Psoas muscle (tissue), 8 donors: Measurements from ENCODE around the gene MOB3A. TPM values are rescaled to one million over a fixed set of nuclear protein-coding genes. Genes with fewer than 3 reads are reported as not detected.

Source experiments
- ATAC-seq, 4 donors: fragments of 200-7000 bp; cut with Tn5 transposase; one replicate each; pipeline ENCODE4 v1.9.1; 2020; ENCODE audit warnings: moderate library complexity in 3 of 4, mild to moderate bottlenecking in 2 of 4
- DNase-seq, 2 donors: peaks; one replicate each; pipeline ENCODE4 v3.0.0-alpha.2; 2020
- H3K27ac ChIP-seq: fragments of 200-600 bp; one replicate; pipeline ENCODE4 v1.8.0; 2022
- H3K27me3 ChIP-seq, 3 donors: fragments of 200-600 bp in 1 of 3; one replicate each; pipeline versions ENCODE4 v1.6.1 to v1.8.0; 2013 to 2022; ENCODE audit warnings: low read length in 2 of 3, mild to moderate bottlenecking in 2 of 3, moderate library complexity in 1 of 3; ENCODE audit not compliant: insufficient read depth in 3 of 3
- H3K36me3 ChIP-seq, 2 donors: fragments of 200-600 bp in 1 of 2; one replicate each; pipeline versions ENCODE4 v1.6.1 to v1.8.0; 2013 to 2022; ENCODE audit warnings: low read depth in 1 of 2, mild to moderate bottlenecking in 1 of 2, moderate library complexity in 1 of 2; ENCODE audit not compliant: insufficient read depth in 1 of 2
- H3K4me1 ChIP-seq: fragments of 200-600 bp; one replicate; pipeline ENCODE4 v1.8.0; 2022
- H3K4me3 ChIP-seq: fragments of 200-600 bp; one replicate; pipeline ENCODE4 v1.8.0; 2022; ENCODE audit warnings: mild to moderate bottlenecking
- H3K9me3 ChIP-seq: fragments of 200-600 bp; one replicate; pipeline ENCODE4 v1.8.0; 2022
- WGBS, 3 donors: extraction: QIAGEN DNeasy Blood & Tissue Kit; methylation state at CpG; one replicate each; pipeline versions ENCODE4 v1.1.6 to v1.1.7; 2013; 5-methylcytosine and 5-hydroxymethylcytosine counted together
- intact Hi-C, 2 donors: fragments of 100-400 bp; cut with DNase I; formaldehyde crosslinking; loops; one replicate each; pipeline versions ENCODE4 v1.11.0 to v1.14.2; 2022
- polyA plus RNA-seq, 3 donors: library from polyadenylated mRNA; stranded (reverse); fragments of 200-250 nt; gene quantifications; one replicate each; pipeline ENCODE4 v1.2.3, GENCODE V29; 2013
- total RNA-seq, 4 donors: library from RNA; stranded (reverse); fragmentation: NEBNext Ultra II Directional in 2 of 4; extraction: Animal tissue kit (Norgen Biotek cat#: 25700) in 2 of 4; gene quantifications; one replicate each; pipeline versions ENCODE4 v1.2.1 to v1.2.4, GENCODE V29; 2021 to 2023
- TF ChIP-seq, protein P1 (sequence below): fragments of 200-600 bp; IDR thresholded peaks from one replicate; pipeline ENCODE4 v1.8.0; 2022; ENCODE audit warnings: antibody characterized with exemption
- donor health status: healthy with polysubstance abuse.
- donor health status: DM: no; HTN: no; CAD: no; lungs with moderate emphysema.
- donor health status: Bipolar disorder and iron deficiency.
- donor health status: healthy.
- donor health status: DM: yes; HTN: yes; CAD: no.
- donor health status: DM: no; HTN: no; CAD: no.
- donor health status: DM: no; HTN: no; CAD: no.
- donor health status: DM: yes; HTN: yes; CAD: no.

Gene MOB3A
- total and polyA plus RNA-seq, 7 donors, result 8.3 to 19.8 (median 13.5) TPM

DNA sequence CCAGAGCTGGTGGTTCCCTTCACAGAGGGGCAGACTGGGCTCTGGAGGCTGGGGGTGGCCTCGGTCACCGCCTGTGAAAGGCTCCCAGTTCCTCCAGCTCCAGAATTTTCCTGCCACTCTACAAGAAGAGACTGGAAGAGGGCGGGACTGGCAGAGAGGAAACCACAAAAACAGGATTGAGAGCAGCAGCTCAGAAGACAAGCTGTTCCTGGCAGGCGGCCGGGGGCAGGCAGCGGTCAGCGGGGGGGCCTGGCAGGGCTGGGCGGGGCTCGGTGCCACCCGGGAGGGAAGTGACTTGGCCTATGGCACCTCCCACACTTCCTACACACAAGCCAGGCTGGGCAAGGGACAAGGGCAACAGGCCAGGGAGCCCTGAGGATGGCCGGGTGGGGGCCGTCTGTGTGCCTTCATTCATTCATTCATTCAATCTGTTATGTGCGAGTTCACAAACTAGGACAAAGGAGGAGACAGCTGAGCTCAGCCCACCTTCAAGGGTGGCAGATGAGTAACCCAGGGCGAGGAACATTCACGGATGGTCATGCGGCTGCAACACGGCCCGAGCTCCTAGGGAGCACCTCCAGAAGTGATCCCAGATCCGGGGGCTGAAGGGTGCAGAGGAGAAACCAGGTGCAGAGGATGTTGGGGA lies 63.7 kb downstream of the MOB3A start:
- DNase-seq (peak; percentile 96 to 99), ATAC-seq (peak; percentile 78 to 93 (median 85))
- Histone ChIP-seq H3K4me1 (peaks cover 19% of the 10 kb centered on the region), H3K27ac (peak overlapping the region; percentile 99), H3K27me3 (no peaks in the 10 kb centered on the region), H3K36me3 (no peaks in the 10 kb centered on the region), H3K4me3 (peak overlapping the region; percentile 50), H3K9me3 (peaks cover 8% of the 10 kb centered on the region)
- TF ChIP-seq, protein P1, sequence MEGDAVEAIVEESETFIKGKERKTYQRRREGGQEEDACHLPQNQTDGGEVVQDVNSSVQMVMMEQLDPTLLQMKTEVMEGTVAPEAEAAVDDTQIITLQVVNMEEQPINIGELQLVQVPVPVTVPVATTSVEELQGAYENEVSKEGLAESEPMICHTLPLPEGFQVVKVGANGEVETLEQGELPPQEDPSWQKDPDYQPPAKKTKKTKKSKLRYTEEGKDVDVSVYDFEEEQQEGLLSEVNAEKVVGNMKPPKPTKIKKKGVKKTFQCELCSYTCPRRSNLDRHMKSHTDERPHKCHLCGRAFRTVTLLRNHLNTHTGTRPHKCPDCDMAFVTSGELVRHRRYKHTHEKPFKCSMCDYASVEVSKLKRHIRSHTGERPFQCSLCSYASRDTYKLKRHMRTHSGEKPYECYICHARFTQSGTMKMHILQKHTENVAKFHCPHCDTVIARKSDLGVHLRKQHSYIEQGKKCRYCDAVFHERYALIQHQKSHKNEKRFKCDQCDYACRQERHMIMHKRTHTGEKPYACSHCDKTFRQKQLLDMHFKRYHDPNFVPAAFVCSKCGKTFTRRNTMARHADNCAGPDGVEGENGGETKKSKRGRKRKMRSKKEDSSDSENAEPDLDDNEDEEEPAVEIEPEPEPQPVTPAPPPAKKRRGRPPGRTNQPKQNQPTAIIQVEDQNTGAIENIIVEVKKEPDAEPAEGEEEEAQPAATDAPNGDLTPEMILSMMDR, result no peak
- WGBS, 3 donors, result 7% methylated on average over 18 to 19 of the region's 19 CpGs
- intact Hi-C loops, result no loop called here

DNA sequence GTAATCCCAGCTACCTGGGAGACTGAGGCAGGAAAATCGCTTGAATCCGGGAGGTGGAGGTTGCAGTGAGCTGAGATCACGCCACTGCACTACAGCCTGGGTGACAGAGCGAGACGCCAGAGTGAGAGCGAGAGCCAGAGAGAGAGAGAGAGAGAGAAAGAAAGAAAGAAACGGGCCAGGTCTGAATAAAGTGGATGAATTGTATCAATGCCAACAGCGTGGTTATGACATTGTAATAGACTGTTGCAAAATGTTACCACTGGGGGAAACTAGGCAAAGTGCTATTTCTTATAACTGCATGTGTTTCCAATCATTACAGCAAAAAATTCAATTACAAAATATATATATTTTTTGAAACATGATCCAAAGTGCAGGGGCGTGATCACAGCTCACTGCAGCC lies 68.8 kb downstream of the MOB3A start:
- H3K27me3 ChIP-seq, result no peaks in the 10 kb centered on the region
- 61 to 69% (median 68%) methylated on average over 9 of the region's 9 CpGs for whole genome bisulfite sequencing, 3 donors
- no peak overlapping the region for H3K27ac ChIP-seq
- TF ChIP-seq, protein P1, result no peak
- no peak for ATAC-seq
- intact Hi-C loops, result loop anchor here in 1 of 2 donors (5.0 kb wide), 1 partner anchor 40 kb away; no protein-coding TSS in a partner anchor
- H3K9me3 ChIP-seq, result no peaks in the 10 kb centered on the region
- peak; percentile 28 to 65 for DNase-seq
- H3K4me1 ChIP-seq, result peaks cover 14% of the 10 kb centered on the region
- no peaks in the 10 kb centered on the region for H3K36me3 ChIP-seq
- H3K4me3 ChIP-seq, result no peak overlapping the region

DNA sequence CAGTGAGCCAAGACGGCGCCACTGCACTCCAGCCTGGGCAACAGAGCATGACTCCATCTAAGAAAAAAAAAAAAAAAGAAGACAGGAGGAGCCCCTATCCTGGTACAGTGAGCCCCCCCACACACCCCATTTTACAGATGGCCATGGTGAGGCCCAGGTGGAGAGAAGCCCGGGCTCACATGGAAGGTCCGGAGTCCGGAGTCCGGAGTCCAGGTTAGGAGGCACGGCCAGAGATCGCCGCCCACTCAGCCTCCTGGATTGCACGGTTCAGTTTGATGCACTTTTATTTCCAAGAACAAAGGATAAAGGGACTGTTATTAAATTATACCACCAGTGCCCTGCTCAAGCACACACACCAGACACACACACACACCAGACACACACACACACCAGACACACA lies 69.4 kb downstream of the MOB3A start:
- Histone ChIP-seq H3K27ac (no peak overlapping the region), H3K27me3 (no peaks in the 10 kb centered on the region), H3K4me1 (peaks cover 8% of the 10 kb centered on the region), H3K4me3 (no peak overlapping the region), H3K9me3 (no peaks in the 10 kb centered on the region), H3K36me3 (no peaks in the 10 kb centered on the region)
- DNase-seq (no peak), ATAC-seq (no peak)
- WGBS, 3 donors, result 84 to 86% (median 85%) methylated on average over 10 of the region's 10 CpGs
- intact Hi-C loops, result loop anchor here in 1 of 2 donors (5.0 kb wide), 1 partner anchor 41 kb away; no protein-coding TSS in a partner anchor
- TF ChIP-seq, protein P1, result no peak

DNA sequence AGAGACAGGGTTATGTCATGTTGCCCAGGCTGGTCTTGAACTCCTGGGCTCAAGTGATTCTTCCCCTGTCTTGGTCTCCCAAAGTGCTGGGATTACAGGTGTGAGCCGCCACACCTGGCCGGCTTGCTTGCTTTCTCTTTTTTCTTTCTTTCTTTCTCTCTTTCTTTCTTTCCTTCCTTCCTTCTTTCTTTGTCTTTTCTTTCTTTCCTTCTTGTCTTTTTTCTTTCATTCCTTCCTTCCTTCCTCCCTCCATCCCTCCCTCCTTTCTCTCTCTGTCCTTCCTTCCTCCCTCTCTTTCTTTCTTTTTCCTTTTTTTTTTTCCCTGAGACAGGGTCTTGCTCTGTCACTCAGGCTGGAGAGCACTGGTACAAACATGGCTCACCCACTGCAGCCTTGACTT lies 73.8 kb downstream of the MOB3A start:
- H3K9me3 ChIP-seq, result no peaks in the 10 kb centered on the region
- 92 to 100% (median 97%) methylated on average over 2 of the region's 2 CpGs for WGBS, 3 donors
- H3K4me3 ChIP-seq, result no peak overlapping the region
- no peaks in the 10 kb centered on the region for H3K4me1 ChIP-seq
- H3K27me3 ChIP-seq, result no peaks in the 10 kb centered on the region
- H3K27ac ChIP-seq, result no peak overlapping the region
- TF ChIP-seq, protein P1, result no peak
- intact Hi-C loops, result no loop called here
- DNase-seq, result no peak
- no peak for ATAC-seq
- no peaks in the 10 kb centered on the region for H3K36me3 ChIP-seq
